ENCODE measurements around the gene ITFG2. TPM values are rescaled to one million over a fixed set of nuclear protein-coding genes. Genes with fewer than 3 reads are reported as not detected.

ITFG2 gene
- total RNA-seq, 1 donor from 2014 or later = 51.9 TPM

DNA sequence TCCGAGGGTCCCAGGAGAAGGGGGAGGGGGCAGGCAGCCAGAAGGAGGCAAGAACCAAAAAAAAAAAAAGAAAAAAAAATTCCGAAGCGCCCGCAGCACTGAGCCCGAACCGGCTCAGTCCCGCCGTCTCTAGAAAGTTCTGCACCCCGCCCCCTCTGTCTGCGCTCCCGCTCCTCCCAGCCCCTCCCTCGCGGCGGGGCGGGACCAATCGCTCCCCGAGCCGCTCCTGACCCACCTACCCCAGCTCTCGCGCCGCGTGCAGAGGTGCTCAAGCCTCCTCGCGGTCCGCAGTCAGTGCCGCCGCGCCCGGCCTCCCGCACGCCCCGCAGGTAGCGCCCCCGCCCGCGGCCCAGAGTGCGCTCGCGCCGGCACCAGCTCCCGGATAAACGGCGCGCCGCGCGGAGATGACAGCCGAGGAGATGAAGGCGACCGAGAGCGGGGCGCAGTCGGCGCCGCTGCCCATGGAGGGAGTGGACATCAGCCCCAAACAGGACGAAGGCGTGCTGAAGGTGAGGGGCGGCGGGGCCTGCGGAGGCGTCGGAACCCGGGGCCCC is 17.7 kb upstream of the ITFG2 start, which contains the start of gene FKBP4:
FKBP4 (plus strand) TSS at position 235 of the 554 bp plus-strand sequence; CDS start at position 405, 170 bp downstream.
- intact Hi-C loops (cut with micrococcal nuclease) = loop anchor here (1.0 kb wide), 2 partner anchors 17 to 104 kb away; partner anchors contain the start of gene ITFG2

DNA sequence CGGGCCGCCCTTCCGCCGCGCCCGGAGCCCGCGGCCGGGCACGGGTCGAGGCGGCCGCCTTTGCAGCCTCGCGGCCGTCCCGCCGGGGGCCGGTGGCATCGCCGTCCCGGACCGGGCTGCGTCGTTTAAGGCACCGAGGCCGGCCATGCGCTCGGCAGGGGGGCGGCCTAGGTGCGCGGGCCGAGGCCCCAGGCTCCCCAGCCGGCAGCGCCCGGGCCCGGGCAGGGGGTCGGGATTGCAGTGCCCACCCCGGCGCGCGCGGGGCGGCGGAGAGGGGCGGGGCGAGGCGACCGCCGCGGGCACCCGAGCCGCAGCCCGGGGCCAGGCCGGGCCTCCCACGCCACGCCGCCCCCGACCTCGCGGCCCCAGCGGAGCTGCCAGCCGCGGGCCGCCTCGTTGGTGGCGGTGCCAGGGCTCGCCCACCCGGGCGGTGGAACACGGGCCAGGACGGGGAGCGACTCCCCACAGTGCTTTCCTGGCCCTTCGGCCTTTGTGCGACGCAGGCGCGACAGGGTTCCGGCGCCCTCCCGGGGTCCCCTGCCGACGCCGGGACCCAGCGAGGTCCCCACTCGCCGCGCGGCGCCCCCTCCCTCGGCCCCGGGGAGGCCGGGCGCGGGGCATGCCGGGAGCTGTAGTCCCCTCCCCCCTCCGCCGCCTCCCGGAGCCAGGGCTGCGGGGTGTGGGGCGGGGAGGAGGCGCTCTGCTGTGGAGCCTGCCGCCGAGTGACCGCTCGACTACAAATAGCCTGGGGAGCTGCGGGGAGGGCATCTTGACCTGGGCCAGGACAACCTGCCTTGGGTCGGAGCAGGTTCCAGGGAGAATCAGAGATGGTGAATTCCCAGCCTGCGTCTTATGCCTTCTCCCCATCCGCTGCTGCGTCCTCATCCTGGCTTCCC is 16.9 kb upstream of the ITFG2 start:
- intact Hi-C loops (cut with micrococcal nuclease) = no loop called here

DNA sequence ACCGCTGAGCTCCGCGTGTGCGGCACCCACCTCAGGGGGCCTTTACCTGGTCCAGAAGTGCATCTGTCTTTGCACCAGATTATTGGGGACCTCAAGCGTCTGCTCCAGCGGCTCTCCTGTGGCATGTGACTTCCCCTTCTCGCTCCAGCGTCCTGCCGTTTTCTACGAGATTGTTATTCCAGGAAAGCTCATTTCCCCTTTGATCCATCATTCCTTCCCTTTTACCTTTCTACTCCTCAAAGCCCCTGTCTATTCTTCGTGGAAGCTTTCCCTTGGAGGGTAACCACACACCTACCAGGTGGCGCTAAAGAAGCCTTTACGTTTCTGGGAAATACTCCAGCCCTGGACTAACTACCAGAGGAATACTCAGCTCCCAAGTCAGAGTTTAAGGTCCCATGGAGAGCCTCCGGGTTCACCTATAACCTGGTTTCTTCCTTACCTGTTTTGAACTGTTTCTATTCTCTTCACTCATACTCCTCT is 16.2 kb upstream of the ITFG2 start:
- intact Hi-C loops (cut with micrococcal nuclease) = no loop called here

DNA sequence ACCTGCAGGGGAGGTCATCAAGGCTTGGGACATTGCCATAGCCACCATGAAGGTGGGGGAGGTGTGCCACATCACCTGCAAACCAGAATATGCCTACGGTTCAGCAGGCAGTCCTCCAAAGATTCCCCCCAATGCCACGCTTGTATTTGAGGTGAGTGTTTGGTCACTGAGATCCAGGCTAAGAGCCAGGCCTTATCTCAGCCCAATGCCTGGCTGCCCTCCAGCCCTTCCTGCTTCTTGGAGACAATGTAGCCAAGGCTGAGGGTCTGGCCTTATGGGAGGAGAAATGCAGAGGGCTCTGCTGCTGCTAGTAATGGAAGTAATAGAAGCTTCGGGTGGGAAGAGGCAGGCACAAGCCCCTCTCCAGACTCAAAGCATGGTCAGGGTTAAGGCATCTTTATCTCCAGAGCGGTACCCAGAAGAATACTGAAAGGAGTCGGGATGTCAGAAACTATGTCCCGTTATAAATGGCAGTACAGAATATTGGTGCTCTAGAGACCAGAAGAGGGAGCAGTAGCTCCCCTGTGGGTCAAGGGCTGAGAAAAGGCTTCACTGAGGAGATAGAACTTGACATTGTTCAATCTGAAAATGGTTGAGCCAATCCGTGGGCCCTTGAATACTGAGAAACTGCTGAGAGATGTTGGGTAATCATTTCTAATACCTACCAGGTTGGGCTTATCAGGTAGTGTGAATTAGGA is 14.6 kb upstream of the ITFG2 start:
- intact Hi-C loops (cut with micrococcal nuclease) = no loop called here

DNA sequence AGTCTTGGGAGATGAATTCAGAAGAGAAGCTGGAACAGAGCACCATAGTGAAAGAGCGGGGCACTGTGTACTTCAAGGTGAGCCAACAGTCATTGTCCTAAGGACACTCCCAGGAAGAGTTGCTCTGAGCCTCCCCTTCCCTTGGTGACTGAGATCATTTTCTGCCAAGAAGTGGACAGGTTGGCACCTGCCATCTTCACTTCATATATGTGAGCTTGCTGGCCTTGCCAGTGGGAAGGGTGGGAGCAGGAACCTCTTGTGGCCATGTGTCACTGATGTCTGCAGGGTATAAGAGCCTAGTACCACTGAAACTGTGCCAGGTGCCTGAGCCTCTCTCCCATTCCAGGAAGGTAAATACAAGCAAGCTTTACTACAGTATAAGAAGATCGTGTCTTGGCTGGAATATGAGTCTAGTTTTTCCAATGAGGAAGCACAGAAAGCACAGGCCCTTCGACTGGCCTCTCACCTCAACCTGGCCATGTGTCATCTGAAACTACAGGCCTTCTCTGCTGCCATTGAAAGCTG is 12.4 kb upstream of the ITFG2 start:
- intact Hi-C loops (cut with micrococcal nuclease) = no loop called here

DNA sequence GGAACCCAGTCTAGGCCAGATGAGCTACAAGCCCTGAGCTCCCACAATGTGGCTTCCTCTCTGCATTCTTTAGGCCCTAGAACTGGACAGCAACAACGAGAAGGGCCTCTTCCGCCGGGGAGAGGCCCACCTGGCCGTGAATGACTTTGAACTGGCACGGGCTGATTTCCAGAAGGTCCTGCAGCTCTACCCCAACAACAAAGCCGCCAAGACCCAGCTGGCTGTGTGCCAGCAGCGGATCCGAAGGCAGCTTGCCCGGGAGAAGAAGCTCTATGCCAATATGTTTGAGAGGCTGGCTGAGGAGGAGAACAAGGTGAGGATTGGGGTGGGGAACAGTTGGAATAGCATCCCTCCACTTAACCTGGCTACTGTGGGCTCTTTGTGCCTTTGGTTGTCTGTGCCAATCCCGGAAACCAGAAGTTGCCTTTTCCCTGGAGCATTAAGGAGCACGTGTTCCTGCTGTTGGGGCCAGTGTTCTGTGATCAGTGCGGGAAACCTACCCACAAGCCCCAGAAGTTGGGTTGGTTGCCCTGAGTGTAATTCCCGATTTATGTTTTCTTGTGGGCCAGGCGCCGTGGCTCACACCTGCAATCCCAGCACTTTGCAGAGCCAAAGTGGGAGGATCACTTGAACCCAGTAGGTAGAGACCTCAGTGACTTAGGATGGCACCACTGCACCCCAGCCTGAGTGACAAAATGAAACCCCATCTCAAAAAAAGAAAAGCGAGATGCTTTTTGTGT is 11.3 kb upstream of the ITFG2 start:
- intact Hi-C loops (cut with micrococcal nuclease) = no loop called here

DNA sequence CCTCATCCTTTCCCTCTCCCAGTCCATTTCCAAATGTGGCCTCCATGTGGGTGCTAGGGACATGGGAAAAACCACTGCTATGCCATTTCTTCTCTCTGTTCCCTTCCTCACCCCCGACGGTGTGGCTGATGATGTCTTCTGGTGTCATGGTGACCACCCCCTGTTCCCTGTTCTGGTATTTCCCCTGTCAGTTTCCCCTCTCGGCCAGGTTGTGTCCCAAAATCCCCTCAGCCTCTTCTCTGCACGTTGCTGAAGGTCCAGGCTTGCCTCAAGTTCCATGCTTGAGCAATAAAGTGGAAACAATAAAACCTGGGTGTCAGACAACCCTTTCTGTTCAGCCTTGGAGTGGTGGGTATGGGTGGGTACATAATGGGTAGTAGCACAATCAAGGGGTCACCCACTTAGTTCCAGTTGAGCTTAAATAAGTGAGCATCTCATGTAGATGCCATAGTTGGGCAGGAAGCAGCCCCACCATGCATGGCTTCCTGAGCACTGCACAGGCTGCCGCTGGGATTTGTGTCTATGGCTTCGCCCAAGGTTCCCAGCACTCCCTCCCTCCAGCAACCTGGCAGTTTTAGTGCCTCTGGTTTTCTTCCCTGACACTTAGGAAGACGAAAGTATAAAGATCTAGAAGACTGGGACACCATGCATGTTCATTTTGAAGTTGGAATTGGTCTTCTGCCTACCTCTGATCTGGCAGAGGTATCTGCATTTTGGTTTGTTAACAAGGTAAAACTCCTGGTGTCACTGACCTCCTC is 8.7 kb upstream of the ITFG2 start:
- intact Hi-C loops (cut with micrococcal nuclease) = no loop called here

DNA sequence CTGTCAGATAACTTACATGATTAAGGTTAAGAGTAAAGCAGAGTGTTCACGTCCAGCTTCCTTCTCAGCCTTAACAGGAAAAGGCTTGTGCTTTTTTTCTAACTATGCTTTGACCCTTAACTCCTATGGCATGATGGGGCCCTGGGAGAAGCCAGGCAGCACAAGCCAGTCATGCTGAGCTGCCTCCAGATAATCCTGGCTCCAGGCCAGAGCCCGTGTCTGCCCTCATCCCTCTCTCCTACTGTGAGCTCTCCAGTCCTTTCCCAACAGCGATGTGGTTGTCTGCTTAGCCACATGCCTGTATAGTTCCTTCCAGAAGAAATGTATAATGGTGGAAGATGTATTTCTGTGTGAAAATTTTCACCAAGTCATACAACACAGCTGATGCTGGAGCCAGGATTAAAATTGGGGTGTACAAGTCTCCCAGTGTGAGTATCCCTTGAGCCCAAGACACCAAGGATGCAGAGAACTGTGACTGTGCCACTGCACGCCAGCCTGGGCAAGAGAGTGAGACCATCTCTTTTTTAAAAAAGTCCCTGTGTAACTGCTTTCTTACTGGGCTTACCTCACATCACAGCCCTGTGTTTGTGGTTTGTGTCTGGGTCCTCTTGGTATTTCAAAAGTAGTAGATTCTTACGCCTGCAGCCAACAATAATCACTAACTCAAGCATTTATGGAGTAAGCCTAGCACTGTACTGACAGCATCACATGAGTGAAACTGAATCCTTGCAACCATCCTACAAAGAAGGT is 7.9 kb upstream of the ITFG2 start:
- intact Hi-C loops (cut with micrococcal nuclease) = no loop called here

DNA sequence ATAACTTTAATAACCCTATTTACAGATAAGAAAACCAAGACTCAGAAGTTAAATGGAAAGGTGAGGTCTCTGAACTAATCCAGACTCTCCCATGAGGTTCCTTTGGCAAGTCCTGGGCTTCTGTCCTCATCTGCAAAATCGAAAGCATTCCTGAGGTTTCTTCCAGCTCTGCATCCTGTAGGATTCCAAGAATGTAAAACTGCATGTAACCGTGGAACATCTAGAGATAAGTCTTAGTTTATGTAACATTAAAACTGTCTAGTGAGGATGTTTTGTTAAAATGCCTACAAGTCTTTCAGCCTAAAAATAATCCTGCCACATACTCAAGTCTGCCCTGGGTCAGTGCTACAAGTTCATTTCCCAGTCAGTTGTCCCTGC is 7.3 kb upstream of the ITFG2 start:
- intact Hi-C loops (cut with micrococcal nuclease) = no loop called here

DNA sequence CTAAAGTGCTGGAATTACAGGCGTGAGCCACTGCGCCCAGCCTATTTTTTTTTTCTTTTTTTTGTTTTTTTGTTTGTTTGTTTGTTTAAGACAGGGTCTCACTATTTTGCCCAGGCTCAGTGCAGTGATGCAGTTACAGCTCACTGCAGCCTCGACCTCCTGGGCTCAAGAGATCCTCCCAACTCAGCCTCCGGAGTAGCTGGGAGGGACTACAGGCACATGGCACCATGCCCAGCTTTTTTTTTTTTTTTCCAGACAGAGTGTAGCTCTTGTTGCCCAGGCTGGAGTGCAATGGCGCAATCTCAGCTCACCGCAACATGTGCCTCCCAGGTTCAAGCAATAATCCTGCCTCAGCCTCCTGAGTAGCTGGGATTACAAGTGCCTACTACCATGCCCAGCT is 5.8 kb upstream of the ITFG2 start:
- intact Hi-C loops (cut with micrococcal nuclease) = no loop called here

DNA sequence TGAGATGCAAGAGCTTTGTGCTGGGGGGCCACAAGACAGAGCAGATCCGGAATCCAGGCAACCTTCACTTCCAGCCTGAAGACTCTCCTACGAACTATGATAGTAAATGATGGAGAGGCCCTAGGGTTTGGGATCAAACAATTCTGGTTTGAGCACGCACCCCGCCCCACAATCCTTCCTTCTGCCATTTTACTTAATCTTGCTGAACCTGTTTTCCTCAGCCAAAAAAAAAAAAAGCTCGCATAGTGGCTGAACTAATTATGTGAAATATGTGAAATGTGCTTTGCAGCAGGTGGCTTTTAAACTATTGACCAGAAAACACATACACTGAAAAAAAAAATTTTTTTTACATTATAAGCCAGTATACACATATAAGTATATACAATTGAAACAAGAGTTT is 667 bp upstream of the ITFG2 start:
- intact Hi-C loops (cut with micrococcal nuclease) = loop anchor here (1.0 to 5.0 kb wide), 4 partner anchors 18 to 120 kb away; partner anchors contain the start of genes FKBP4, FOXM1, RHNO1 and TULP3

DNA sequence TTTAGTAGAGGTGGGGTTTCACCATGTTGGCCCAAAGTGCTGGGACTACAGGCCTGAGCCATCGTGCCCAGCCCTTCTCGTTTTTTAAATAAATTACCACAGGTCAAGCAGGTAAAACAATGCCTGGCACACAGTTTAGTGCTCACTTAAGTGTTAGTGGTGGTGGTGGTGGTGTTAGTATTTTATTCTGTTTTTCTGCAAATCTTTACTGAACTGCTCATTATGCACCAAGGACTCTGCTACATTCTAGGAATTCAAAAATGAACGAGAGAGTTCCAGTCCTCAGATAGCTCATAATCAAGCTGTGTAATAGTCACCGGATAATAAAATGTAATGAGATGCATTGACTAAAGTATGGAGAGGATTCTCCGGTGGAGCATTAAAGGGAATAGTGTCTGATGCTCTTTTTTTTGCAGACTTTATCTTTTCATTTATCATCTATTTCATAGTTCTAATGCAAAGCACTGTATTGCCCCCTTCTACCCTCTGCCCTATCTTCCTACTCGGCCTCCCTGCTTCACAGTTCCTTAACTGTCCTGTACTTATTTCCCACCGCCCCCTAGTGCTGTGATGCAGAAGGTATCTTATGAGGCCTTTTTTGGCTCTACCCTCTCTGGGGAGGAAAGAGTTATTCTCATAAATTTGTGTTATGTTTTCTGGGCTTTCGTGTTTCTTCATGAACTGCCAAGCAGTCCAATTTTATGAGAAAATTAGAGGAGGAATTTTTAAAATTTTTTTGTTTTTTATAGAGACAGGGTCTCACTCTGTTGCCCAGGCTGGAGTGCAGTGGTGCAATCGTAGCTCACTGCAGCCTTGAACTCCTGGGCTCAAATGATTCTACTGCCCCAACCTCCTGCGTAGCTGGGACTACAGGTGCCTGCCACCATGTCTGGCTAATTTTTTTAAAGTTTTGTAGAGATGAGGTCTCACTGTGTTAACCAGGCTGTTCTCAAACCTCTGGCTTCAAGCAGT is 1.0 kb downstream of the ITFG2 start:
- intact Hi-C loops (cut with micrococcal nuclease) = loop anchor here (1.0 to 5.0 kb wide), 3 partner anchors 63 to 130 kb away; partner anchors contain the start of genes FOXM1, RHNO1 and TULP3

DNA sequence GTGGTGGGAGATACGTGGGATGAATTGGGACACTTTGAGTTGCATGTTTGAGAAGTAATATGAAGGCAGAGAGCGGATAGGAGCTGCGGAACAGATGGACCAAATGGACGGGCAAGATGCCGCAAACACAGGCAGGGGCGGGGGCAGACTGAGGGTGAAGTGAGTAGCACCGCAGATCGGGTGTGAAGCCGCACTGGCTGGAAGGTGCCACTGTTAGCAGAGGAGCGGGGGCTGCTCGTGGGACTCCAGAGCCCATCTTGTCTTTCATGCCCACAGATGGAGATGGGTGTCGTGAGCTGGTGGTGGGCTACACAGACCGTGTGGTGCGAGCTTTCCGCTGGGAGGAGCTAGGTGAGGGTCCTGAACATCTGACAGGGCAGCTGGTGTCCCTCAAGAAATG is 7.3 kb downstream of the ITFG2 start:
- intact Hi-C loops (cut with micrococcal nuclease) = no loop called here

DNA sequence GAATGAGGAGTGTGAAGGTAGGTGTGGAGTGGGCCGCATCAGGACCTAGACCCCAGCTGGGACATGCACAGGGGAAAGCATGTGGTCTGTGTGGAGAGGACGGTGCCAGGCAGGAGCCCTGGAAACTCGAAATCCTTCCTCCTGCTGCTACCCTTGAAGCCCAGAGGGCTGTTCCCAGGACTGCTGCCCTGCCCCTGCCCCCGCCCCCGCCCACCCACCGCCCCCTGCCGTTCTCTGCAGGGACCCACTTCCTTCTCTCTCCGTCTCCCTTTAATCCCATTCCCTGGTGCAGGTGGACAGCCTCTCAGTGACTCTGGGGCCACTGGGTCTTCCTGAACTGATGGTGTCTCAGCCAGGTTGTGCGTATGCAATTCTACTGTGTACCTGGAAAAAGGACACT is 8.0 kb downstream of the ITFG2 start:
- intact Hi-C loops (cut with micrococcal nuclease) = no loop called here

DNA sequence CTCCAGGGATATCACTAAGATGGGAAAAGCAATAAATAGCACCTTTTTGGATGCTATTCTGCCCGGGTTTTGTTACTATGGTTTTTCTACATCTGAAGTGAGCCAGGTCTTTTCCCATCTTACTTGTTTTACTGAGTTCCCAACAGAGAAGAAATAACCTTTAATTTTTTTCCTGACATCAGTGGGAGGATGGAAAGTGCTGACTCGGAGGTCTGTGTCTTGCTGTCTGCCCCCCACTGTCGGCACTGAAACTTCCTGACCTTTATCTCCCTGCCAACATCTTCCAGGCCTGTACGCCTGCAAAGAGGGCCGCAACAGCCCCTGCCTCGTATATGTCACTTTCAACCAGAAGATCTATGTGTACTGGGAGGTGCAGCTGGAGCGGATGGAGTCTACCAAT is 11.0 kb downstream of the ITFG2 start:
- intact Hi-C loops (cut with micrococcal nuclease) = no loop called here

DNA sequence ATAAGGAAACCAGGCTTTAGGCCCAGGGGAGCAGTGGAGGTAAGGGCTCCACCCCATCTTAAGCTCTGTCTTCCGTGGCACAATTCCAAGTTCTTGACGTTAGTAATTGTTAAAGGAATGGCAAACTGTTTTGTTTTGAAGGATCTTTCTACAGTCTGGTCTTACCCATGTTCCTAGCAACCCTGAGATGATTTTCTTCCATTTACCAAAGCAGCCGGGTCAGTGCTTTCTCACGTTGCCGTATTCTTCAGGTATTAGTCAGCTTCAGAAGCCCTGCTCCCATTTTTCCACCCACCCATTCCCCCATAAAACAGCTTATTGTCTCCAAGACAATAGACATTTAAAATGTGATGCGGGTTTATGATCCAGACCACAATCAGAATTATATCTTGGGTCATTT is 12.1 kb downstream of the ITFG2 start:
- intact Hi-C loops (cut with micrococcal nuclease) = no loop called here

DNA sequence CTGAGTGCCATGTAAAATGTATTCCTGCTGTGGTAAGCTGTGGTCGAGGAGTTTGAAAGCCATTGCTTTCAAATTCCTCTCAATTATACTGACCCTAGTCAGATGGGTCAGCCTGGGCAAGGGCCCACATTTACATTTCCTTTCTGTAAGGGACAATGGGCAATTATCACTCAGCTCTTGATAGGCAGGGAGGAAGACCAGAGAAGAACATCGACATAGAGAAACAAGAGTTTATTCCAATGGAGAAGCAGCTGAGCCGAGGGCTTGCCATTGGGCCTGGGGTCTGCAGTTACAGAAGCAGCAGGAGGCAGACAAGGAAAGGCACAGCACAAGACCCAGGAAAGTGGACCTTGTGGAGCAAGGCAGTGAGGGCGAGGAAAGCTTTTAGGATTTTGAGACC is 12.7 kb downstream of the ITFG2 start:
- intact Hi-C loops (cut with micrococcal nuclease) = no loop called here

DNA sequence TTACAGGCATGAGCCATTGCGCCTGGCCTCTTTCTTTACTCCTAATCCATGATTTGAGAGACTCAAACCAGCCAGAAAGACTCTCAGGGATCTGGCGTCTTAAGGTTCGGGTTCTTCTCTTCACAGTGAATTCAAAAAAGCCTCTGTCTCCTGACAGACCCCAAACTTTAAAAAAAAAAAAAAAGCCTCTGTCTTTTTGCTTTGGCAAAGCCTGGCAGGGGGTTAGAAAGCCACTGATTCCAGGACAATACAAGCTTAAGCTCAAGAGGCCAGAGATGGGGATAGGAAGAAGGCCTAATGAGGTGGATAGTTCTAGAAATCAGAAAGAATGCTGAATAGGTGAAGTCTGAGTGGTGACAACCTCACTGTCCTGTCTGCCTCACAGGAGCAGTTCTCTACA is 13.6 kb downstream of the ITFG2 start:
- intact Hi-C loops (cut with micrococcal nuclease) = no loop called here

All from T-helper 2 cell treated with Interferon-gamma antibody and Interleukin-4, amounts not matched to agents 100 ng/mL and 5 ng/mL, for 36 hours (primary cell).